BE2C (cell line): ENCODE results near the gene ADD2. TPM values are rescaled to one million over a fixed set of nuclear protein-coding genes. Genes with fewer than 3 reads are reported as not detected.
A peak's percentile ranks its signal among the peaks of the same experiment; 100 is the strongest.

Experiments
- DNase-seq: peaks from one replicate; pipeline ENCODE4 v3.0.0-alpha.2; 2020
- H3K27me3 ChIP-seq: fragments of 250-450 bp; sonication (Bioruptor Pico); 2 replicates; pipeline ENCODE4 v1.5.1; 2020; ENCODE audit warnings: mild to moderate bottlenecking
- H3K36me3 ChIP-seq: fragments of 250-450 bp; sonication (Bioruptor Pico); 2 replicates; pipeline ENCODE4 v1.5.1; 2020; ENCODE audit warnings: mild to moderate bottlenecking
- H3K4me1 ChIP-seq: fragments of 250-450 bp; sonication (Bioruptor Pico); 2 replicates; pipeline ENCODE4 v1.5.1; 2020
- H3K4me3 ChIP-seq: 2 replicates; pipeline ENCODE4 v1.5.1; 2011; ENCODE audit warnings: low read depth, low read length
- H3K9me3 ChIP-seq: fragments of 250-450 bp; sonication (Bioruptor Pico); 2 replicates; pipeline ENCODE4 v1.5.1; 2020
- polyA plus RNA-seq: library from polyadenylated mRNA; unstranded; fragments of >200 nt; gene quantifications from one replicate; pipeline ENCODE4 v1.2.1, GENCODE V29; 2012; ENCODE audit warnings: low read depth, missing spikeins; ENCODE audit not compliant: insufficient read length, insufficient read depth
- TF ChIP-seq, protein P1 (sequence below): IDR thresholded peaks from 2 replicates; pipeline ENCODE4 v1.5.1; 2012; ENCODE audit warnings: mild to moderate bottlenecking, low read depth, low read length

The ADD2 gene, protein sequence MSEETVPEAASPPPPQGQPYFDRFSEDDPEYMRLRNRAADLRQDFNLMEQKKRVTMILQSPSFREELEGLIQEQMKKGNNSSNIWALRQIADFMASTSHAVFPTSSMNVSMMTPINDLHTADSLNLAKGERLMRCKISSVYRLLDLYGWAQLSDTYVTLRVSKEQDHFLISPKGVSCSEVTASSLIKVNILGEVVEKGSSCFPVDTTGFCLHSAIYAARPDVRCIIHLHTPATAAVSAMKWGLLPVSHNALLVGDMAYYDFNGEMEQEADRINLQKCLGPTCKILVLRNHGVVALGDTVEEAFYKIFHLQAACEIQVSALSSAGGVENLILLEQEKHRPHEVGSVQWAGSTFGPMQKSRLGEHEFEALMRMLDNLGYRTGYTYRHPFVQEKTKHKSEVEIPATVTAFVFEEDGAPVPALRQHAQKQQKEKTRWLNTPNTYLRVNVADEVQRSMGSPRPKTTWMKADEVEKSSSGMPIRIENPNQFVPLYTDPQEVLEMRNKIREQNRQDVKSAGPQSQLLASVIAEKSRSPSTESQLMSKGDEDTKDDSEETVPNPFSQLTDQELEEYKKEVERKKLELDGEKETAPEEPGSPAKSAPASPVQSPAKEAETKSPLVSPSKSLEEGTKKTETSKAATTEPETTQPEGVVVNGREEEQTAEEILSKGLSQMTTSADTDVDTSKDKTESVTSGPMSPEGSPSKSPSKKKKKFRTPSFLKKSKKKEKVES
- polyA plus RNA-seq: 16.2 TPM

DNA sequence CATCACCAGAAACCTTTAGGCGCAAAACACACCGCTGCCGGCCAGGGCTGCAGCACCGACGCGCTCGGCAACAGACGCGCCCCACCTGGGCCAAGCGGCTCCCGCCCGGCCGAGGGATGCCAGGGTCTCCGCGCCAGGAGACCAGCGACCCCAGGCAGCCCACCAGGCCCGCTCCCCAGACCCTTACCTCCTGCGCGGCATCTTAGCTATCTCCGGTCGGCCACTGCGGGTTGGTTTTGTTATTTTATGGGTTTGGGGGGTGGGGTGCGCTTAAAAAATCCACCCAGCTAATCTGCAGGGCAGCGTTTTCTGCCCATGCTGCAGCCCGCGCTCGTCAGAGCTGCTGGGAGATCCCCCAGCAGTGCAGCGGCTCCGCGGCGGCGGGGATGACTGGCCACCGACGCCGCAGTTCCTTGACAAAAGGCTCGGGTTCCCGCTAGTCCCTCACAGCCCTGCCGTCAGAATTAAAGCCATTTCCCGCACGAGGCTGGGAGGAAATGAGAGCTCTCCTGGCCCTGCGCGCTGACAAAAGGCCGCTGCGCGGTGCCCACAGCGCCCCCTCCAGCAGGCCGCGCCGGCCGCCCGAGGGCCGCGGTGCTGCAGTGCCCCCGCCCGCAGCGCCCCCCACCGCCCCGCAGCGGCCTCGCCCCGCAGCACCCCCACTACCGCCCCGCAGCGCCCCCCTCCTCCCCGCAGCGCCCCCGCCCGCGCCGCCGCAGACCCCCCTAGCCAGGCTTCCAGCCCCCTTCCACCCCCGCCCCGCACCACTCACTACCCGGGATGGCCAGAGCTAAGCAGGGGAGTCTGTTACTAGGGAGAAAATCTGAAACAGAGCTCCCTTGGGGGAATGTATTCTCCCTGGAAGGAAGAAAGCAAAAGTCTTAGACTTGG, at the start of gene ADD2:
Gene ADD2, minus strand, starts transcription at position 502 of the 891 bp plus-strand sequence. CDS start 61,792 bp downstream, outside the sequence.
- DNase-seq: peak; percentile 68
- H3K36me3 ChIP-seq: no peaks in the 10 kb centered on the region
- peak within 1 kb of the TSS; percentile 76 for H3K4me3 ChIP-seq
- TF ChIP-seq, protein P1, sequence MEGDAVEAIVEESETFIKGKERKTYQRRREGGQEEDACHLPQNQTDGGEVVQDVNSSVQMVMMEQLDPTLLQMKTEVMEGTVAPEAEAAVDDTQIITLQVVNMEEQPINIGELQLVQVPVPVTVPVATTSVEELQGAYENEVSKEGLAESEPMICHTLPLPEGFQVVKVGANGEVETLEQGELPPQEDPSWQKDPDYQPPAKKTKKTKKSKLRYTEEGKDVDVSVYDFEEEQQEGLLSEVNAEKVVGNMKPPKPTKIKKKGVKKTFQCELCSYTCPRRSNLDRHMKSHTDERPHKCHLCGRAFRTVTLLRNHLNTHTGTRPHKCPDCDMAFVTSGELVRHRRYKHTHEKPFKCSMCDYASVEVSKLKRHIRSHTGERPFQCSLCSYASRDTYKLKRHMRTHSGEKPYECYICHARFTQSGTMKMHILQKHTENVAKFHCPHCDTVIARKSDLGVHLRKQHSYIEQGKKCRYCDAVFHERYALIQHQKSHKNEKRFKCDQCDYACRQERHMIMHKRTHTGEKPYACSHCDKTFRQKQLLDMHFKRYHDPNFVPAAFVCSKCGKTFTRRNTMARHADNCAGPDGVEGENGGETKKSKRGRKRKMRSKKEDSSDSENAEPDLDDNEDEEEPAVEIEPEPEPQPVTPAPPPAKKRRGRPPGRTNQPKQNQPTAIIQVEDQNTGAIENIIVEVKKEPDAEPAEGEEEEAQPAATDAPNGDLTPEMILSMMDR: peak; percentile 27; the same call in 1 of the 2 replicates
- H3K9me3 ChIP-seq: no peaks in the 10 kb centered on the region
- no peaks in the 10 kb centered on the region for H3K4me1 ChIP-seq
- H3K27me3 ChIP-seq: no peaks in the 10 kb centered on the region

DNA sequence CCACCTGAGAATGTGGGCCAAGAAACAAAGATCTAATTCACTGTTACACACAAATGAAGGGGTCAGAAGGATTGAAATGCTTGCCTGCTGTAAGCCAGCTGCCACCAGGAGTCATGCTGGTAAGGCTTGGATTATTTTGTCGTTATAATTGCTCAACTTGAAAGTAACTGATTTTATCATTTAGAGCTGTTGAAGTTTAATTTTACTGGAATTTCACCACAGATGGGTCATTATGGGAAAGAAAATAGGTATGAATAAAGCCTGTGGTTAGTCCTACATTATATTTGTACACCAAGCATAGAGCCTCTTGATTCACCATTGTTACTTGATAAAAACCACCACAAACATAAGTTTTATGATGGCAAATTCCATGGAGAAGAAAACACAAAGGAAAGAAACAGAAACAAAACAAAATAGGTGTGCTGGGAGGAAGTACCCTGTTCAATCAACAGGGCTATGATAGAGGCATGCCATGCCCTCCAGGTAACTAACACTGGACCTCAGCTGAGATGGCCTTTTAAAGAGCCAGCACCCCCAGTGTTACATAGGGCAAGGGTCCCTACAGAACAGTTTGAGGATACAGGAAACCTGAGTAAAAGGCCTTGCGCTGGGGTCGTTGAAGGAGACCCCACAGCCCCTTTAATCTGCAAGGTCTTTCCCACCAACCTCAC, 49.4 kb upstream of the ADD2 start:
- no peak for DNase-seq
- H3K27me3 ChIP-seq: no peaks in the 10 kb centered on the region
- no peaks in the 10 kb centered on the region for H3K9me3 ChIP-seq
- H3K36me3 ChIP-seq: no peaks in the 10 kb centered on the region
- H3K4me1 ChIP-seq: no peaks in the 10 kb centered on the region
- TF ChIP-seq, protein P1: no peak
- H3K4me3 ChIP-seq: no peak overlapping the region

DNA sequence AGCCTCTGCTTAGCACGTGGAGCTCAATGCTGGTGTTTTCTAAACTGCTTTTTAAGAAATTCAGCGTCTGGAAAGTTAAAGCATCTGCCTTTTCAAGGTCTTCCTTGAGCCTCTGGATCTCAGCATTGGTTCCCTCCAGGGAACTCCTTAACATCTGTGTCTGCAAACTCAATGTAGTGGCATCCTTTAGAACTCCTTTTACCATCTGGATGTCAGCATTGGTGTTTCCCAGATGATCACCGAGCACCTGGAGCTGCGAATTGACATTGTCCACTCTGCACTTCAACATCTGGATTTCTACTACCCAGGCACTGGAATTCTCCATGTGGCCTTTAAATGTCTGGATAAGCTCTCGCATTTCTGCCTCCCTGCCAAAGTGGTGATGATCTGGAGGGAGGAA, 48.7 kb upstream of the ADD2 start:
- TF ChIP-seq, protein P1: no peak
- no peaks in the 10 kb centered on the region for H3K36me3 ChIP-seq
- H3K9me3 ChIP-seq: no peaks in the 10 kb centered on the region
- no peaks in the 10 kb centered on the region for H3K4me1 ChIP-seq
- no peak for DNase-seq
- H3K27me3 ChIP-seq: no peaks in the 10 kb centered on the region
- H3K4me3 ChIP-seq: no peak overlapping the region

DNA sequence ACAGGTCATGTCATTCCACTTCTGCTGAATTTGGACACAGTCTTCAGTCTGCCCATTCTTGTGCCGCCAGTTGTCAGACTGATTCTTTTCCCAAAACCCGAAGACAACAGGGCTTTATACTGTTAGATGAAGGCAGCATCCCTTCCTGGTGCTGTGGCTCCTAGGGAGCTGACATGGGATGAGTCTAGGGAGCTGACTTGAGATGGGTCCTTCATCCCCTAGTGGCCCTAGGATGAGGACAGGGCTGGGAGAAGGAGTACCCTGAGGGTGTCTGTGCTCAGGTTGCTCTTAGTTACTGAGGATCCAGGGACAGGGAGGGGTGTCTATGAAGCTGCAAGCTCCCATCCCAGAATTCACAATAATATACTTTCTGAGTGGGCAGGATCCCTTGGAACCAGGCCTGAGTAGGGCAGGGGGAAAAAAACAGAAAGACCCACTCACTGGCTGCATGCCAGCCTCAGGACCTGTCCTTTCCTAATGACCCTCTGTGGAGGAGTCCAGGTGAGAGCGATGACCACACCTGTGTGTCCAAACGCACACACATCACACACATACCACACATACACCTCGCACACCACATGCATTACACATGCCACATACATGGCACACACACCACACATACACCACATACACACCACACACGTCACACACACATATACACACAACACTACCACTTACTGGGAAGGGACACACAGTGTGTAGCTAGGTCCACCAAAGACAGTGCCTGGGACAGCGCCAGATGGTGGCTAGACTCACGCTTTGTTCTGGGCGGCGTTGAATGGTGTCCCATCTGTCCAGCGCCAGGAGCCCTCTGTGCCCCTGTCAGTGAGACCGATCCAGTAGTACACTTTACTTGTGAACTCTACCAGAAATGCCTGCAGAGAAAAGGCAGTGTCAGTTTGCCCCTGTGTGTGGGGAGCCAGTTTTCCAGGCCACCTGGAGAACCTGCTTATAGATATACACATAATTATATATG, 41.3 kb upstream of the ADD2 start:
- H3K4me3 ChIP-seq: no peak overlapping the region
- TF ChIP-seq, protein P1: no peak
- no peaks in the 10 kb centered on the region for H3K36me3 ChIP-seq
- H3K9me3 ChIP-seq: no peaks in the 10 kb centered on the region
- H3K4me1 ChIP-seq: no peaks in the 10 kb centered on the region
- no peak for DNase-seq
- H3K27me3 ChIP-seq: no peaks in the 10 kb centered on the region; the same call in 1 of the 2 replicates

DNA sequence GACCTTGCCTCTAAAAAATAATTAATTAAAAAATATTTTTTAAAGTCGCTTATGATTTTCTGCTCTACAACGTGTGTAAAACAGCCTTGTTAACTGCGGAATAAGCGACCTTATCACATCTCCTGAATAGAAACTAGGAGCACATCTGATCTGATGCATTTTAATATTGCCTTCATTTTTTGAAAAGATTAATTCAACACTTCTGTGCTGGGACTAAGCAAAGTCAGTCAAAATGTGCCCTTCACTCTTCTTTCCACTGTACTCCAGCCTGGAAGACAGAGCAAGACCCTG, 39.8 kb upstream of the ADD2 start:
- no peak overlapping the region for H3K4me3 ChIP-seq
- no peaks in the 10 kb centered on the region for H3K9me3 ChIP-seq
- no peaks in the 10 kb centered on the region for H3K36me3 ChIP-seq
- TF ChIP-seq, protein P1: no peak
- no peaks in the 10 kb centered on the region; the same call in 1 of the 2 replicates for H3K27me3 ChIP-seq
- no peaks in the 10 kb centered on the region for H3K4me1 ChIP-seq
- DNase-seq: no peak
